Peyer's patch (tissue), 4 donors: ENCODE results near the gene LDLRAD4. TPM values are rescaled to one million over a fixed set of nuclear protein-coding genes. Genes with fewer than 3 reads are reported as not detected.

ENCODE experiments used
- DNase-seq, 3 donors: peaks; one replicate each; pipeline ENCODE4 v3.0.0-alpha.2; 2017 to 2019
- H3K27ac ChIP-seq, 4 donors: fragments of 200-600 bp; sonication (generic); one replicate each; pipeline ENCODE4 v1.5.1; 2016 to 2019
- H3K27me3 ChIP-seq, 2 donors: fragments of 200-600 bp; sonication (generic); one replicate each; pipeline ENCODE4 v1.5.1; 2019
- H3K36me3 ChIP-seq, 3 donors: fragments of 200-600 bp; sonication (generic); one replicate each; pipeline ENCODE4 v1.5.1; 2016 to 2019
- H3K4me1 ChIP-seq, 4 donors: fragments of 200-600 bp; sonication (generic); one replicate each; pipeline ENCODE4 v1.5.1; 2016 to 2019
- H3K4me3 ChIP-seq, 4 donors: fragments of 200-600 bp; sonication (generic); 1 replicate in 3 of 4; 2 replicates in 1 of 4; pipeline ENCODE4 v1.5.1; 2016 to 2019; ENCODE audit warnings: mild to moderate bottlenecking in 1 of 4
- H3K9me3 ChIP-seq, 4 donors: fragments of 200-600 bp; sonication (generic); one replicate each; pipeline ENCODE4 v1.5.1; 2016 to 2019; ENCODE audit warnings: mild to moderate bottlenecking in 1 of 4
- POLR2A ChIP-seq, 2 donors: fragments of 450-650 bp; IDR thresholded peaks; one replicate each; pipeline ENCODE4 v1.5.1; 2017; ENCODE audit warnings: antibody characterized with exemption in 2 of 2, mild to moderate bottlenecking in 2 of 2, moderate library complexity in 2 of 2
- total RNA-seq, 4 donors: library from RNA; depleted of rRNA; stranded (reverse); fragments of >200 nt; gene quantifications; one replicate each; pipeline ENCODE4 v1.1.0, GENCODE V29; 2016
- TF ChIP-seq, protein P1 (sequence below), 6 experiments: fragments of 450-650 bp in 4 of 6; fragments of 200-600 bp in 2 of 6; sonication (generic) in 1 of 6; IDR thresholded peaks; one replicate each; pipeline ENCODE4 v1.5.1; 2017 to 2019; ENCODE audit warnings: antibody characterized with exemption in 6 of 6, mild to moderate bottlenecking in 3 of 6, moderate library complexity in 1 of 6

The LDLRAD4 gene
- total RNA-seq, 4 donors from 2014 or later, result 24.8 to 128 (median 50.0) TPM

- Histone ChIP-seq H3K36me3 (no peaks in the 10 kb centered on the region), H3K4me3 (no peak overlapping the region), H3K9me3 (no peaks in the 10 kb centered on the region), H3K27me3 (no peaks in the 10 kb centered on the region), H3K4me1 (no peaks in the 10 kb centered on the region), H3K27ac (no peak overlapping the region)
- DNase-seq, result no peak
- TF ChIP-seq POLR2A (IDR thresholded peaks at IDR 0.05), result no peak
- TF ChIP-seq, protein P1, sequence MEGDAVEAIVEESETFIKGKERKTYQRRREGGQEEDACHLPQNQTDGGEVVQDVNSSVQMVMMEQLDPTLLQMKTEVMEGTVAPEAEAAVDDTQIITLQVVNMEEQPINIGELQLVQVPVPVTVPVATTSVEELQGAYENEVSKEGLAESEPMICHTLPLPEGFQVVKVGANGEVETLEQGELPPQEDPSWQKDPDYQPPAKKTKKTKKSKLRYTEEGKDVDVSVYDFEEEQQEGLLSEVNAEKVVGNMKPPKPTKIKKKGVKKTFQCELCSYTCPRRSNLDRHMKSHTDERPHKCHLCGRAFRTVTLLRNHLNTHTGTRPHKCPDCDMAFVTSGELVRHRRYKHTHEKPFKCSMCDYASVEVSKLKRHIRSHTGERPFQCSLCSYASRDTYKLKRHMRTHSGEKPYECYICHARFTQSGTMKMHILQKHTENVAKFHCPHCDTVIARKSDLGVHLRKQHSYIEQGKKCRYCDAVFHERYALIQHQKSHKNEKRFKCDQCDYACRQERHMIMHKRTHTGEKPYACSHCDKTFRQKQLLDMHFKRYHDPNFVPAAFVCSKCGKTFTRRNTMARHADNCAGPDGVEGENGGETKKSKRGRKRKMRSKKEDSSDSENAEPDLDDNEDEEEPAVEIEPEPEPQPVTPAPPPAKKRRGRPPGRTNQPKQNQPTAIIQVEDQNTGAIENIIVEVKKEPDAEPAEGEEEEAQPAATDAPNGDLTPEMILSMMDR (IDR thresholded peaks at IDR 0.05), result no peak
These were observed 74.2 kb downstream of the LDLRAD4 start for GRCh38 chr18:13292736-13293135.

GRCh38 chr18:13294309-13294708 is 75.7 kb downstream of the LDLRAD4 start:
- TF ChIP-seq POLR2A (IDR thresholded peaks at IDR 0.05), result no peak
- TF ChIP-seq, protein P1 (IDR thresholded peaks at IDR 0.05), result no peak
- no peaks in the 10 kb centered on the region for H3K27me3 ChIP-seq
- no peak for DNase-seq
- no peaks in the 10 kb centered on the region for H3K4me1 ChIP-seq
- no peak overlapping the region for H3K27ac ChIP-seq
- no peak overlapping the region for H3K4me3 ChIP-seq
- H3K9me3 ChIP-seq, result no peaks in the 10 kb centered on the region
- no peaks in the 10 kb centered on the region for H3K36me3 ChIP-seq

GRCh38 chr18:13295894-13296293 is 77.3 kb downstream of the LDLRAD4 start:
- Histone ChIP-seq H3K4me3 (no peak overlapping the region), H3K36me3 (no peaks in the 10 kb centered on the region), H3K27me3 (no peaks in the 10 kb centered on the region), H3K4me1 (no peaks in the 10 kb centered on the region), H3K27ac (no peak overlapping the region), H3K9me3 (no peaks in the 10 kb centered on the region)
- TF ChIP-seq, protein P1 (IDR thresholded peaks at IDR 0.05), result no peak
- TF ChIP-seq POLR2A (IDR thresholded peaks at IDR 0.05), result no peak
- DNase-seq, result no peak

- H3K27ac ChIP-seq, result no peak overlapping the region
- no peaks in the 10 kb centered on the region for H3K36me3 ChIP-seq
- H3K27me3 ChIP-seq, result no peaks in the 10 kb centered on the region
- TF ChIP-seq, protein P1 (IDR thresholded peaks at IDR 0.05), result no peak
- no peak for TF ChIP-seq POLR2A (IDR thresholded peaks at IDR 0.05)
- H3K4me3 ChIP-seq, result no peak overlapping the region
- no peaks in the 10 kb centered on the region for H3K4me1 ChIP-seq
- H3K9me3 ChIP-seq, result no peaks in the 10 kb centered on the region
- no peak for DNase-seq
These were observed 78.5 kb downstream of the LDLRAD4 start for GRCh38 chr18:13296867-13297574.

GRCh38 chr18:13298262-13298661 is 79.7 kb downstream of the LDLRAD4 start:
- no peak overlapping the region for H3K27ac ChIP-seq
- DNase-seq, result no peak
- H3K9me3 ChIP-seq, result no peaks in the 10 kb centered on the region
- H3K36me3 ChIP-seq, result no peaks in the 10 kb centered on the region
- peaks cover 0 to 12% (median 0%) of the 10 kb centered on the region in 4 donors for H3K4me1 ChIP-seq
- H3K4me3 ChIP-seq, result no peak overlapping the region
- no peaks in the 10 kb centered on the region for H3K27me3 ChIP-seq
- TF ChIP-seq, protein P1 (IDR thresholded peaks at IDR 0.05), result no peak
- TF ChIP-seq POLR2A (IDR thresholded peaks at IDR 0.05), result no peak
